Measurements from ENCODE around the gene HOXC11.

HOXC11 gene

DNA sequence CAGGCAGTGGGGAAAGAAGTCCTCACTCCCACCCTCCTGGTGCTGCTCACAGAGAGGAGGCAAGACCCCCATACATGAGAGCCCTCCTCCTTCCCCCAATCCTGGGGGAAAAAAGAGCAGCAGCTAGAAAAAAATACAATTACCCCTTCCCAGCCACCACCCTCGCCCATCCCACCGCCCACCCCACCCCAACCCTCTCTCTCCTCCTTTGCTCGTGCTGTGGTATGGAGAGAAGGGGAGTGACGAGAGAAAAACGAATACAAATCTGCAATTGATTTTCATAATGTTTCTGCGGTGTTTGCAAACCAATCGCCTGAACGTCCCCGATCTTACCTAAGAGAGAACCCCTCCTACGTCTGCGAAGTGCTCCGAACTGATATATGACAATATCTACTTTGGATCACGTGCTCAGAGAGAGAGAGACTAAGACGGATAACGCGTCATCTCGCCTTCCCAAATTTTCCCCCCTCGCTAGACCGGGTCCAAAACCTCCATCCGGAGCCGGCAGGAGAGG is at the start of gene HOXC11:
HOXC11 (plus strand) TSS at position 405 of the 514 bp plus-strand sequence. CDS start 116 bp downstream, outside the sequence.
- H3K4me3 ChIP-seq (ENCODE audit: low read length), result no peak within 1 kb of the TSS
- no peak for DNase-seq (ENCODE audit: low read depth)
- TF ChIP-seq, protein P1, sequence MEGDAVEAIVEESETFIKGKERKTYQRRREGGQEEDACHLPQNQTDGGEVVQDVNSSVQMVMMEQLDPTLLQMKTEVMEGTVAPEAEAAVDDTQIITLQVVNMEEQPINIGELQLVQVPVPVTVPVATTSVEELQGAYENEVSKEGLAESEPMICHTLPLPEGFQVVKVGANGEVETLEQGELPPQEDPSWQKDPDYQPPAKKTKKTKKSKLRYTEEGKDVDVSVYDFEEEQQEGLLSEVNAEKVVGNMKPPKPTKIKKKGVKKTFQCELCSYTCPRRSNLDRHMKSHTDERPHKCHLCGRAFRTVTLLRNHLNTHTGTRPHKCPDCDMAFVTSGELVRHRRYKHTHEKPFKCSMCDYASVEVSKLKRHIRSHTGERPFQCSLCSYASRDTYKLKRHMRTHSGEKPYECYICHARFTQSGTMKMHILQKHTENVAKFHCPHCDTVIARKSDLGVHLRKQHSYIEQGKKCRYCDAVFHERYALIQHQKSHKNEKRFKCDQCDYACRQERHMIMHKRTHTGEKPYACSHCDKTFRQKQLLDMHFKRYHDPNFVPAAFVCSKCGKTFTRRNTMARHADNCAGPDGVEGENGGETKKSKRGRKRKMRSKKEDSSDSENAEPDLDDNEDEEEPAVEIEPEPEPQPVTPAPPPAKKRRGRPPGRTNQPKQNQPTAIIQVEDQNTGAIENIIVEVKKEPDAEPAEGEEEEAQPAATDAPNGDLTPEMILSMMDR (IDR thresholded peaks at IDR 0.05; ENCODE audit: insufficient read depth, low read depth, low read length, missing control alignments), result no peak

DNA sequence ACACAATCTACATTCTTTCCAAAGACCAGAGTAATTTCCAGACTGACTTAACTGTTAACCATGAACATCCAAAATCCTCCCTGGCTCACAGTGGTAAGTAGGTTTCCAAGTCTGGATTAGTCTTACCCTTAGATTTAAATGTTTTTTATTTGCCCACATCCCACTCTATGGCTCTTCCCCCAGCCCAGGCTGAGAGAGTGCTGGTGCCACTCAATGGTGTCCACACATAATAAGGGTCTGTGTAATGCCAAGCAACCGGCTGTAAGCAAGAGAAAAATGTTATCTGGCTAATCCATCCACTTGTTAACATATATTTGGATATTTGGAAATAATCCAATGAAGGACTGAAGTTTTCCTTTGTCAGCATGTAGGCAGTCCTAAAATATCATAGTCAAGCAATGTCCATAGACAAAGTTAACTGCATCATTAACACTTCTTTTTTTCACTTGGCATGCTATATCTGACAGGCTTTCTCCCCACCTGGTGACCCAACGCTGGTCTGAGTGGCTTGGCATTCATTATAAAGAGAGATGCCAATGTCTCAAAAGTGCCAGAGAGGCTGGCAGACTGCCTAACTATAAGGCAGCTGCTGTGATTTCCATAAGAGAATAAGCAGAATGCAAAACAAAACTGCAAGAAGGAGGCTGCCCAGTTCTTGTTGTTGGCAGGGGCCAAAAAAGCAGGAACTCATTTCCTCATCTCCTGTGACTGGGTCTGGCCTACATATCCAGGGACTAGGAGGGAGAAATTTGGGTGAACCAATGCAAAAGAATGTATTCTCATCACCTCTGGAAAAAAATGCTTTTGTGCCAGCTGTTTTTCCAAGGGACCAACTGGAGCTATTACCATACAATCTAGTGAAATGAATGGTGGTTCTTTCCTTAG is 48.2 kb upstream of the HOXC11 start:
- TF ChIP-seq, protein P1 (IDR thresholded peaks at IDR 0.05; ENCODE audit: insufficient read depth, low read depth, low read length, missing control alignments), result no peak
- no peak overlapping the region for H3K4me3 ChIP-seq (ENCODE audit: low read length)
- DNase-seq (ENCODE audit: low read depth), result no peak

DNA sequence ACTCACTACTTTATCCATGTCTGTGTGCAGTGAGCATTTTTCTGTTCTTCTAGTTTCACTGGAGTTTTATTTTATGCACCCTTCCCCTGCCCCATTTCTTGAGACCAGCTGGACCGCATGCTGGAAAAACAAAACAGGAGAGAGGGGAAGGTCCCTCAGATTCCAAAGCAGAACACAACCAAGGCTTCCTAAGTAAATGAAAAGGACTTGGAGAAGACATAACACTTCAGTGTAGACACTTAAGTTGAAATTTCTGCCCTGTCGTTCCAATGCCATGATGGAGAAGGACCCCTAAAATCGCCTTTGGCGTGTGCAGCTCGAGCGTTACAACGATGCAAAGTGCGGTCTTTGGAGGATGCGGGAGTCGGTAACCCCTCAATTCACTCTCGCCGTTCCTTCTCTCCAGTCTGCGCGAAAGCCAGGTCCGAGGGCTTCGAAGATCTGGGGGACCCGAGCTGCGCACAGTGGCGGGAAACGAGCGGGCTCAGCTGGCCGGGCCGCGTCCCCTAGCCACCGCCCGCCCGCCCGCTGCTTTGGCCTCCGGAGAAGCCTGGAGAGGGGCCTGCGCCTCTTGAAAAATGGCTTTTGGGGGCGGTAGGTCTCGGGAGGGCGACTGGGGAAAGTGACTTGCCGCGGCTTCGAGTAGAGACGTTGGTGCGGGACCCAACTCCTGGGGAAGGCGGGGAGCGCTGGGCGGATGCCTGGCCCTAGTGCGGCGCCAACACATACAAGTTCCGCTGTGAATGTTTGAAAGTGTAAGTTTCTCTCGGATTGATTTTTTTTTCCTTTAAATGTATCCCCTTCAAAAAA is 45.5 kb upstream of the HOXC11 start:
- no peak overlapping the region for H3K4me3 ChIP-seq (ENCODE audit: low read length)
- TF ChIP-seq, protein P1 (IDR thresholded peaks at IDR 0.05; ENCODE audit: insufficient read depth, low read depth, low read length, missing control alignments), result no peak
- no peak for DNase-seq (ENCODE audit: low read depth)

DNA sequence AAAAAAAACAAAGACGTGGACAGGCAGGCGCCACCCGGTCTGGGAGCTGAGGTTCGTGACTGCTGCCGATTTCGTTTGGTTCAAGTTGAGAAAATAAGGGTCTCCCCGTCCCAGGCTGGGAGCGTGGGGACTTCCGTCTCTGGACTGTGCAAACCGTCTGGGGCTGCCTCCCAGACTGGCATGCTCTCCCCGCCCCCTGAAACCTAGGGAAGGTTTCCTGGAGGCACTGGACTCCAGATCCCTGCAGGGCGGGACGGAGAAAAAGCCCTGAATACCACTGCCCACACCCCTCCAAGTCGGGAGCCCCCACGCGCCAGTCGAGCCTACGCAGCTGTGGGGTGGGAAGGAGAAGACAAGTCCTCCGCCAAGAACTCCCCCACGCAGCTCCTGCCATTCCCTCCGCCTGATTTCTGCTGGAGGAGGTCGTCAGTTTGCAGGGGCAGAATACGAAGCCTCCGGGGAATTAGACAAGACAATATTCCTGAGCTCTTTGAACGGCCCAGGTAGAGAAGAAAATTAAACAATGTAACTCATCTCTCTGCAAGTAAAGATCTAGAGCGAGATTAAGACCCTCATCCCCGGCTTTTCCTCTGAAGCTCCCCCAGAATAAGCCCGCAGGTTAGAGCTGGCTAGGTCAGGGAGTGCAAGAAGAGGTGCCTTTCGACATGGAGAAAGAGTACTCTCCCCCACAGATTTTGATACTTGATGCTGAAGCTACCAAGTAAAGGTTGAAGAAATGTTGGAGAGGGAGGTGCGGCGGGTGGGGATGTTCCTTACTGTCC is 44.7 kb upstream of the HOXC11 start:
- DNase-seq (ENCODE audit: low read depth), result no peak
- no peak overlapping the region for H3K4me3 ChIP-seq (ENCODE audit: low read length)
- TF ChIP-seq, protein P1 (IDR thresholded peaks at IDR 0.05; ENCODE audit: insufficient read depth, low read depth, low read length, missing control alignments), result no peak

DNA sequence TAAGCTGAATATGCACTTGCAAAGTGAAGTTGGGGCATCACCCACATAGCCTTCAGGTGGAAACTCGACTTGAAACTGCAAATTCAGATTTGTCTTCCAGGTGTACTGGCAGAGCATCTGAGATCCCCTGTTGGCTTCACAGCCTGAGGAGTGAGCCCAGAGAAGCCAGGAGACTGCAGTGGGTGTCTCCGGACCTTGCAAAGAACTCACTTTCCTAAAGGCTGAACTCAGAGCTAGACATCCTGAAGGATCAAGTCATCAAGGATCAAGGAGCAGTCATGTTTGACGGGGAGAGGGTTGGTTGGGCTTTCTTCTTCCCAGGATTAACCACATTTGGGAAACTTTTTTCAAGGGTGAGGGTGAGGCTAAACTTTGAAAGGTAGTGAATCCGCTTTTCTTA is 43.4 kb upstream of the HOXC11 start:
- H3K4me3 ChIP-seq (ENCODE audit: low read length), result no peak overlapping the region
- TF ChIP-seq, protein P1 (IDR thresholded peaks at IDR 0.05; ENCODE audit: insufficient read depth, low read depth, low read length, missing control alignments), result no peak
- DNase-seq (ENCODE audit: low read depth), result no peak

DNA sequence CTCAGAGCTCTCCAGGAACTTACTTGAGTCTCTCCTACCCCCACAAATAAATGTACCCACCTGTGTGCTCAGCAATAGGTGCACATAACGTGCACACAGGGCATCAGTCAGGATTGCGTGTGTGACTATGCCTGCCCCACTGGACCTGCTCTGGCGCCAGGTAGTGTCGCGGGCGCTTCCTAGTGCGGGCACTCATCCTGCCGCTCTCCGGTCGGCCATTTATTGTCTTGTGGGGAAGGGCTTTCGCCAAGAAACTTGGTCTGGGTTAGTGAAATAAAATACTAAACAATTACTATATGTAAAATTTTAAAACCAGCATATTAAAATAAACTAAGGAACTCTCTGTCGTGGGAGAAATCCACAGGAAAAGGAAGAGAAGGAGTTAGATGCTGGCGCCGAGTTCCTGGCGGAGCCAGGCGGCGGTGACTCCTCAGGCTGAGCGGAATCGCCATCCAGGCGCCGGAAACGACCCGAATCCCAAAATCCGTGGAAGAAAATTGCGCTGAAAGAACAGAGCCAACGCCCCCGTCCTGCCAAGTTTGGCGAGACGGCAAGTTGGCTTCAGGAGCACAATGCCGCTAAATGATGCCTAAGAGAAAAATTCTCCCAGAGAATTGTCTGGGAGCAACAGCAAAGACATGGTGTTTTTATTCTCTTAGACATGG is 42.2 kb upstream of the HOXC11 start:
- no peak overlapping the region for H3K4me3 ChIP-seq (ENCODE audit: low read length)
- no peak for DNase-seq (ENCODE audit: low read depth)
- TF ChIP-seq, protein P1 (IDR thresholded peaks at IDR 0.05; ENCODE audit: insufficient read depth, low read depth, low read length, missing control alignments), result no peak
